K562 (cell line): Measurements from ENCODE around the gene MRTFB.

Experiments
- CHD4 ChIP-seq: fragments of 200-600 bp; sonication (generic); IDR thresholded peaks from 3 replicates; pipeline ENCODE4 v1.6.1; 2012; ENCODE audit warnings: low read depth, mild to moderate bottlenecking, mixed read lengths, low read length, inconsistent platforms; ENCODE audit not compliant: insufficient read depth, insufficient replicate concordance, poor library complexity, severe bottlenecking
- EZH2 ChIP-seq: IDR thresholded peaks from 2 replicates; pipeline ENCODE4 v1.6.1; 2012; ENCODE audit warnings: low read depth, mild to moderate bottlenecking, inconsistent platforms, low read length, borderline replicate concordance
- NFIC ChIP-seq: fragments of 450-650 bp; IDR thresholded peaks from 2 replicates; pipeline ENCODE4 v1.6.1; 2017; ENCODE audit warnings: mild to moderate bottlenecking, inconsistent platforms
- NR2C1 ChIP-seq, 2 experiments: fragments of 450-650 bp; IDR thresholded peaks; 2 replicates each; pipeline ENCODE4 v1.6.1; 2017; ENCODE audit warnings: mild to moderate bottlenecking in 2 of 2, antibody characterized with exemption in 1 of 2, inconsistent platforms in 1 of 2, missing compliant biosample characterization in 1 of 2, missing genetic modification characterization in 1 of 2
- POLR2AphosphoS5 ChIP-seq: IDR thresholded peaks from 2 replicates; pipeline ENCODE4 v1.6.1; 2011; ENCODE audit warnings: mild to moderate bottlenecking, low read depth, low read length, moderate library complexity; ENCODE audit not compliant: control insufficient read depth, insufficient read depth
- REST ChIP-seq, 2 experiments: fragments of 450-650 bp; formaldehyde crosslinking in 1 of 2; IDR thresholded peaks; 2 replicates each; pipeline versions ENCODE4 v1.4.0 to v1.6.1; 2014 to 2020; ENCODE audit warnings: mild to moderate bottlenecking in 2 of 2, borderline replicate concordance in 1 of 2, low read depth in 1 of 2
- SMAD3 ChIP-seq: fragments of 450-650 bp; formaldehyde crosslinking; conservative IDR thresholded peaks from 2 replicates; pipeline ENCODE4 v1.4.0; 2020; ENCODE audit warnings: mild to moderate bottlenecking
- TF ChIP-seq, protein P1 (sequence below), 3 experiments: IDR thresholded peaks in 2 of 3; conservative IDR thresholded peaks in 1 of 3; 2 replicates each; pipeline ENCODE4 v1.5.1; 2011 to 2012; ENCODE audit warnings: low read length in 3 of 3, mild to moderate bottlenecking in 3 of 3, control low read depth in 2 of 3, improper control_type of control experiment in 1 of 3, inconsistent platforms in 1 of 3, low read depth in 1 of 3, mixed read lengths in 1 of 3, moderate library complexity in 1 of 3; ENCODE audit not compliant: insufficient read depth in 2 of 3

- TF ChIP-seq POLR2AphosphoS5: no peak
- no peak for TF ChIP-seq SMAD3 (CRISPR knock-in tag)
- TF ChIP-seq, protein P1, sequence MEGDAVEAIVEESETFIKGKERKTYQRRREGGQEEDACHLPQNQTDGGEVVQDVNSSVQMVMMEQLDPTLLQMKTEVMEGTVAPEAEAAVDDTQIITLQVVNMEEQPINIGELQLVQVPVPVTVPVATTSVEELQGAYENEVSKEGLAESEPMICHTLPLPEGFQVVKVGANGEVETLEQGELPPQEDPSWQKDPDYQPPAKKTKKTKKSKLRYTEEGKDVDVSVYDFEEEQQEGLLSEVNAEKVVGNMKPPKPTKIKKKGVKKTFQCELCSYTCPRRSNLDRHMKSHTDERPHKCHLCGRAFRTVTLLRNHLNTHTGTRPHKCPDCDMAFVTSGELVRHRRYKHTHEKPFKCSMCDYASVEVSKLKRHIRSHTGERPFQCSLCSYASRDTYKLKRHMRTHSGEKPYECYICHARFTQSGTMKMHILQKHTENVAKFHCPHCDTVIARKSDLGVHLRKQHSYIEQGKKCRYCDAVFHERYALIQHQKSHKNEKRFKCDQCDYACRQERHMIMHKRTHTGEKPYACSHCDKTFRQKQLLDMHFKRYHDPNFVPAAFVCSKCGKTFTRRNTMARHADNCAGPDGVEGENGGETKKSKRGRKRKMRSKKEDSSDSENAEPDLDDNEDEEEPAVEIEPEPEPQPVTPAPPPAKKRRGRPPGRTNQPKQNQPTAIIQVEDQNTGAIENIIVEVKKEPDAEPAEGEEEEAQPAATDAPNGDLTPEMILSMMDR (IDR thresholded peaks at IDR 0.05 in 2 of 3, conservative IDR thresholded peaks at IDR 0.05 in 1 of 3; ENCODE audit: insufficient read depth in 2 of 3, low read depth in 1 of 3, low read length in 3 of 3): no peak
- TF ChIP-seq NR2C1 (IDR thresholded peaks at IDR 0.05): no peak
- TF ChIP-seq NR2C1 (tag; IDR thresholded peaks at IDR 0.05): no peak
- TF ChIP-seq CHD4: no peak
- no peak for TF ChIP-seq REST (IDR thresholded peaks at IDR 0.05; ENCODE audit: borderline replicate concordance)
- no peak for TF ChIP-seq REST (CRISPR knock-in tag; IDR thresholded peaks at IDR 0.05; ENCODE audit: low read depth)
- TF ChIP-seq NFIC: no peak
- no peak for TF ChIP-seq EZH2
Observed at GRCh38 chr16:14119799-14120198, 48.7 kb downstream of the MRTFB start.
